Tibial nerve (tissue), 4 donors: ENCODE measurements around the gene LBH.

Source experiments
- CTCF ChIP-seq, 5 experiments: fragments of 200-600 bp in 3 of 5; fragments of 450-650 bp in 2 of 5; sonication (generic) in 3 of 5; IDR thresholded peaks; one replicate each; pipeline ENCODE4 v1.5.1; 2016 to 2019; ENCODE audit warnings: antibody characterized with exemption in 5 of 5, mild to moderate bottlenecking in 3 of 5, moderate library complexity in 2 of 5
- EP300 ChIP-seq, 2 donors: sonication (generic); formaldehyde crosslinking; IDR thresholded peaks; one replicate each; pipeline ENCODE4 v1.6.1; 2017; ENCODE audit warnings: antibody characterized with exemption in 2 of 2, mild to moderate bottlenecking in 1 of 2

- no peak for TF ChIP-seq CTCF (IDR thresholded peaks at IDR 0.05)
- no peak for TF ChIP-seq EP300 (IDR thresholded peaks at IDR 0.05)
Measured at GRCh38 chr2:30218814-30219213, 12.5 kb upstream of the LBH start.
